GM12874 (cell line): ENCODE results near the gene ADAMTSL5.

Source experiments
- TF ChIP-seq, protein P1 (sequence below): IDR thresholded peaks from 2 replicates; pipeline ENCODE4 v1.5.1; 2011; ENCODE audit warnings: low read depth, mild to moderate bottlenecking, control low read depth, low read length, moderate library complexity; ENCODE audit not compliant: insufficient read depth

Gene ADAMTSL5

DNA sequence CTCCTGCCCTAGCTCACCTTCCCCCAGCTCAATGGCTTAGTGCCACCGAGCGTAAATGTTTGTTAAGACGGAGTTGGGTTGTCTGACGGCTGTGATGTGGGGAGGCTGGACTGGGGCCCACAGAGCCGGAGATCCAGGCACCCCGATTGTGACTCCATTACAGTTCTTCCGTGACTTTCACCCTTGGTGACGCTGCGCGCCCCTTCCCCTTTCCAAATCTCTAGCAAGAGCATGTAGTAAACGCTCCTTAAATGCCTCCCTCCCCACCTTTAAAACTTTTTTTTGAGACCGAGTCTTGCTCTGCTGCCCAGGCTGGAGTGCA, 21.0 kb downstream of the ADAMTSL5 start:
- TF ChIP-seq, protein P1, sequence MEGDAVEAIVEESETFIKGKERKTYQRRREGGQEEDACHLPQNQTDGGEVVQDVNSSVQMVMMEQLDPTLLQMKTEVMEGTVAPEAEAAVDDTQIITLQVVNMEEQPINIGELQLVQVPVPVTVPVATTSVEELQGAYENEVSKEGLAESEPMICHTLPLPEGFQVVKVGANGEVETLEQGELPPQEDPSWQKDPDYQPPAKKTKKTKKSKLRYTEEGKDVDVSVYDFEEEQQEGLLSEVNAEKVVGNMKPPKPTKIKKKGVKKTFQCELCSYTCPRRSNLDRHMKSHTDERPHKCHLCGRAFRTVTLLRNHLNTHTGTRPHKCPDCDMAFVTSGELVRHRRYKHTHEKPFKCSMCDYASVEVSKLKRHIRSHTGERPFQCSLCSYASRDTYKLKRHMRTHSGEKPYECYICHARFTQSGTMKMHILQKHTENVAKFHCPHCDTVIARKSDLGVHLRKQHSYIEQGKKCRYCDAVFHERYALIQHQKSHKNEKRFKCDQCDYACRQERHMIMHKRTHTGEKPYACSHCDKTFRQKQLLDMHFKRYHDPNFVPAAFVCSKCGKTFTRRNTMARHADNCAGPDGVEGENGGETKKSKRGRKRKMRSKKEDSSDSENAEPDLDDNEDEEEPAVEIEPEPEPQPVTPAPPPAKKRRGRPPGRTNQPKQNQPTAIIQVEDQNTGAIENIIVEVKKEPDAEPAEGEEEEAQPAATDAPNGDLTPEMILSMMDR: no peak

DNA sequence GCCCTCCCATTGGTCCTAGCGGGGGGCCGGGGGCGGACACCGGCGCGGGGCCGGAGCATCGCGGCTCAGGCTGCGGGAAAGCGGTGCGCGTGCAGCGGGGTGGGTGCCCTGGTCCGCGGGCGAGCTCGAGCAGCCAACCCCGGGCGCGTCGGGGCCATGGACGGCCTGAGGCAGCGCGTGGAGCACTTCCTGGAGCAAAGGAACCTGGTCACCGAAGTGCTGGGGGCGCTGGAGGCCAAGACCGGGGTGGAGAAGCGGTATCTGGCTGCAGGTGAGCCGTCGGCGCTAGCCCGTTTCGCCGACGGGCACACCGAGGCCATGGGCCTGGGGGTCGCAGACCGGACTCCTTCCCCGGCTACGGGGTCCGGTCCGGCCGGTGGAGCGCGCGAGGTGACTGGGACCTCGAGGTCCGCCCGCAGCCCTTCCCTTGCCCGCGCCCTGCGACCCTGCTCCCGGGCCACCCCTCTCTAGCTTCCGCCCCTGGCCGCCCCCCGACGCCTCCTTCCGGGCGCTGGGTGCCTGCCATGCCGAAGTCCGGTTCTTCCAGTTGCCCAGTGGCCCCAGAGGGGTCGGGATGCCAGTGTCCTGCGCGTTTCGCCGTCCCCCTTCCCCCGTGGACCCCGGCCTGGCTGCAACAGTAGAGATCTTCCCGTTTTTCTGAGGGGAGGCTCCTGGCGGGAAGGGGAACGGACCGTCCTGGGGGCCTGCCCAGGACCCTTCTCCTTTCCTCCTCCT, 21.5 kb downstream of the ADAMTSL5 start, which contains the start of gene REEP6:
REEP6 (plus strand) TSS at position 68 of the 735 bp plus-strand sequence; CDS start at position 157, 89 bp downstream.
- TF ChIP-seq, protein P1: no peak

- TF ChIP-seq, protein P1: no peak
Observed at GRCh38 chr19:1490311-1491113, 22.3 kb downstream of the ADAMTSL5 start, which contains the start of gene PCSK4. Gene PCSK4, minus strand, starts transcription at chr19:1490350. Its CDS starts 4 bp downstream, at chr19:1490346.

- TF ChIP-seq, protein P1: no peak
Observed at GRCh38 chr19:1489463-1490310, 23.1 kb downstream of the ADAMTSL5 start.

DNA sequence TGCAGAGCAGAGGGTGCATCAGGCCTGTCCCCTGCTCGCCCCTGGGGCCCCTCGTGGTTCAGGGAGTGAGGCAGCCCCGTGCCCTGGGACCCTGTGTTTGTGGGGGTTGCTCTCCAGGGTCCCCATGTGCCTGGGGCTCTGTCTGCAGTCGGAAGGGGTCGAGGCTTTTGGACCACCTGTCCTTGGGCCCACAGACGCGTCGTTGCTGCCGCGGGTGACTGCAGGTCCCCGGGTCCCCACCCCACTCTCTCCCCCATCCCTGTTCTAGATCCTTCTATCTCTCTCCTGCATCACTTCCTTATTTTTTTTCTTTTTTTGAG, 24.6 kb downstream of the ADAMTSL5 start:
- TF ChIP-seq, protein P1: no peak

- TF ChIP-seq, protein P1: no peak
Observed at GRCh38 chr19:1487576-1488281, 25.1 kb downstream of the ADAMTSL5 start.
